ENCODE measurements around the gene ALOX5AP. TPM values are rescaled to one million over a fixed set of nuclear protein-coding genes. Genes with fewer than 3 reads are reported as not detected.

Gene ALOX5AP
- total RNA-seq, 1 experiment from 2014 or later, result not detected

- Histone ChIP-seq H3K4me3 (ENCODE audit: low read depth, low read length, poor library complexity, severe bottlenecking) (no peak overlapping the region), H3K27ac (ENCODE audit: low read depth, low read length, poor library complexity, severe bottlenecking) (no peak overlapping the region), H3K27me3 (replicated peaks; ENCODE audit: insufficient read depth, low read depth, low read length, poor library complexity) (no peaks in the 10 kb centered on the region), H3K9me3 (ENCODE audit: low read depth, low read length, poor library complexity, severe bottlenecking) (no peaks in the 10 kb centered on the region), H3K4me1 (ENCODE audit: insufficient read depth, low read length, poor library complexity, severe bottlenecking) (no peaks in the 10 kb centered on the region), H3K36me3 (ENCODE audit: insufficient read depth, low read length, poor library complexity, severe bottlenecking) (no peaks in the 10 kb centered on the region)
- POLR2A ChIA-PET (ENCODE audit: low non-redundant PET), result no interaction called here
- no peak for DNase-seq (ENCODE audit: low spot score)
- intact Hi-C loops (cut with micrococcal nuclease; ENCODE audit: unreplicated experiment), result no loop called here
- TF ChIP-seq EZH2 (IDR thresholded peaks at IDR 0.05; ENCODE audit: borderline replicate concordance, low read depth, low read length, poor library complexity, severe bottlenecking) (no peak), CTCF (conservative IDR thresholded peaks at IDR 0.05; ENCODE audit: low read depth, low read length) (no peak)
- CTCF ChIA-PET, result no interaction called here
- BruUV-seq (replicated peaks), result no TSS peak
These were observed 38.2 kb downstream of the ALOX5AP start for GRCh38 chr13:30773561-30773960.

GRCh38 chr13:30774214-30774730 lies 38.9 kb downstream of the ALOX5AP start:
- Histone ChIP-seq H3K4me1 (ENCODE audit: insufficient read depth, low read length, poor library complexity, severe bottlenecking) (no peaks in the 10 kb centered on the region), H3K27ac (ENCODE audit: low read depth, low read length, poor library complexity, severe bottlenecking) (no peak overlapping the region), H3K36me3 (ENCODE audit: insufficient read depth, low read length, poor library complexity, severe bottlenecking) (no peaks in the 10 kb centered on the region), H3K27me3 (replicated peaks; ENCODE audit: insufficient read depth, low read depth, low read length, poor library complexity) (no peaks in the 10 kb centered on the region), H3K9me3 (ENCODE audit: low read depth, low read length, poor library complexity, severe bottlenecking) (no peaks in the 10 kb centered on the region), H3K4me3 (ENCODE audit: low read depth, low read length, poor library complexity, severe bottlenecking) (no peak overlapping the region)
- CTCF ChIA-PET, result no interaction called here
- intact Hi-C loops (cut with micrococcal nuclease; ENCODE audit: unreplicated experiment), result no loop called here
- POLR2A ChIA-PET (ENCODE audit: low non-redundant PET), result no interaction called here
- TF ChIP-seq CTCF (conservative IDR thresholded peaks at IDR 0.05; ENCODE audit: low read depth, low read length), result no peak
- no peak for TF ChIP-seq EZH2 (IDR thresholded peaks at IDR 0.05; ENCODE audit: borderline replicate concordance, low read depth, low read length, poor library complexity, severe bottlenecking)
- BruUV-seq (replicated peaks), result no TSS peak
- DNase-seq (ENCODE audit: low spot score), result no peak

GRCh38 chr13:30776661-30777060 lies 41.3 kb downstream of the ALOX5AP start:
- POLR2A ChIA-PET (ENCODE audit: low non-redundant PET), result no interaction called here

More at GRCh38 chr13:30776661-30777060, 41.3 kb downstream of the ALOX5AP start:
- TF ChIP-seq EZH2 (IDR thresholded peaks at IDR 0.05; ENCODE audit: borderline replicate concordance, low read depth, low read length, poor library complexity, severe bottlenecking) (no peak), CTCF (conservative IDR thresholded peaks at IDR 0.05; ENCODE audit: low read depth, low read length) (no peak)
- CTCF ChIA-PET, result no interaction called here
- DNase-seq (ENCODE audit: low spot score), result no peak
- Histone ChIP-seq H3K9me3 (ENCODE audit: low read depth, low read length, poor library complexity, severe bottlenecking) (no peaks in the 10 kb centered on the region), H3K4me3 (ENCODE audit: low read depth, low read length, poor library complexity, severe bottlenecking) (no peak overlapping the region), H3K27me3 (replicated peaks; ENCODE audit: insufficient read depth, low read depth, low read length, poor library complexity) (no peaks in the 10 kb centered on the region), H3K4me1 (ENCODE audit: insufficient read depth, low read length, poor library complexity, severe bottlenecking) (no peaks in the 10 kb centered on the region), H3K27ac (ENCODE audit: low read depth, low read length, poor library complexity, severe bottlenecking) (no peak overlapping the region), H3K36me3 (ENCODE audit: insufficient read depth, low read length, poor library complexity, severe bottlenecking) (no peaks in the 10 kb centered on the region)
- intact Hi-C loops (cut with micrococcal nuclease; ENCODE audit: unreplicated experiment), result no loop called here
- BruUV-seq (replicated peaks), result no TSS peak
